Hippocampal formation (tissue), 2 donors: ENCODE results near the gene LDLRAD3.

Experiments
- DNase-seq, 2 donors: peaks; one replicate each; lab custom pipeline; 2025; lab: John Stamatoyannopoulos, UW

The LDLRAD3 gene

GRCh38 chr11:36271794-36272407, 328.0 kb downstream of the LDLRAD3 start:
- no peak for DNase-seq

GRCh38 chr11:36273110-36273509, 329.2 kb downstream of the LDLRAD3 start:
- DNase-seq = peak in 1 of 2 donors; percentile 40

GRCh38 chr11:36274414-36274813, 330.6 kb downstream of the LDLRAD3 start:
- DNase-seq = no peak

GRCh38 chr11:36278531-36279282, 334.8 kb downstream of the LDLRAD3 start:
- DNase-seq = no peak

- DNase-seq = no peak
These were observed 336.7 kb downstream of the LDLRAD3 start for GRCh38 chr11:36280531-36280930.
